ENCODE data around the gene ARHGAP15.

The ARHGAP15 gene

DNA sequence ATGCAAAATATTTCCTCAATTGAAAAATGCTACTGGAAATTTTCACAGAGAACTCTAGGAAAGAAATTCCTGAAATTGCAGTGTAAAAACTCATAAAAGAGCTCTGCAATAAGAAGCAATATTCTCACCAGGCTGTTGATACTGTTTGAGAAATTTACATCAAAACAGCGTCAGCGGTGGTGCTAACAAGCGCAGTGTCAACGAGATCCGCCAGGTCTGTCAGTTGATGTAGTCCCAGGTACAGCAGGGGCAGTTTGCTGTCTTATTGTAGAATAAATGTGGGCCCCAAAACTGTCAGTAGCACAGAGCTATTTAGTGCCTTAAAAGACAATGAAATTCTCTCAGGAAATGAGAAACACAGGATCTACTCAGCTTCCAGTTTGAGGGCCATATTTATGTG lies 611.2 kb downstream of the ARHGAP15 start:
- DNase-seq (ENCODE audit: low read depth in 2 of 3, low spot score in 1 of 3) = no peak

DNA sequence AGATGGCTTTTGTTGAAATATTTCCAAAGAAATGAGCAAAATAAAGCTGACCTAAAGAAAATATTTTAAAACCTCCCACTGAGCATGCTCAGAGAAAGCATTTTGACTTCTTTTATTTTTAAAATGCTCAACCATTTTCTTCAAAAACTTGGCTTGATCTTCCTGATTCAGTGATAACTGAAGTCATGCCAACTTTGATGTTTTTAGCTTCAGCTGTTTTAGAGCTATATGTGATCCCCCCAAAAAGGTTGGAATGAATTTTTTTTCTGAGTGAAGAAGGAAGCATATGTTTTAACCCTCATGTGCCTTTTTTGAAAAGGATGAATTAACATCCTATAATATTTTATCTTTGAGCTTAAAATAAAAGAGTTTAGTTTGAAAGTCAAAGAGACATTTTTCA lies 612.0 kb downstream of the ARHGAP15 start:
- no peak for DNase-seq (ENCODE audit: low read depth in 2 of 3, low spot score in 1 of 3)

DNA sequence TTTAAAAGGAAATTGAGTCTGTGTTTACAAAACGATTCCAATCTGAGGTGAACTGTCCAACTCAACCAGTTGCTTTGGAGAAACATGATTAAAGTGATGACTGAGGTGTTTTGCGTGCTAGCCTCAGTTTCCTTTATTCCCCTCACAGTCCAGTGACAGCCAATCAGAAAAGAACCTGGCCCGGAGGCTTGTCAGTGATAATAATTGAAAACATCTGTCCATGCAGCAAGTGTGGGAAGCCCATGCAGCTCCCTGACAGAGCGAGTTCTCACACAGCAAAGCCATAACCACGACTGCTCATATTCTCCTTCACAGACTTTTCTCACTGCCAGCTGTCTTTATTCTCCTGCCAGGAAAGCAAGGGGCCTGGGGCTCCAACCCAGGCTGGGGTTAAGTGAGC lies 613.4 kb downstream of the ARHGAP15 start:
- no peak for DNase-seq (ENCODE audit: low read depth in 2 of 3, low spot score in 1 of 3)

DNA sequence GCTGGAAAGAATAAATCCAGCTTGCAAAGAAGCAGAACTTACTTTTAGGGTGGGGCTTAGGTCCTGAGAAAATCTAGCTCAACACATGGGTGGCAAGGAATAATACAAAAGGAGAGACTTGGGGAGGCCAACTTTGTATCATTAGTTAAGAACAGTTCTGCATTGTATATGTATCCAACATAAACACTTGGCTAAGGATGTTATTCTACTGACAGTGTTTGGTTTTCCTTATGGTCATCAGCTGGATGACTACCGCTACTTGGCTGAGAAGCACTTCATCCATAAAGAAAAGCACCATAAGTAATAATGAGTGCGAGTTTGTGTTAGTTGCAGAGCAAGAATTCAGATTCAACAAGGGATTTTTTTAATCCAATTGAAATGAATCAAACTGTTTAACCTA lies 614.9 kb downstream of the ARHGAP15 start:
- DNase-seq (ENCODE audit: low read depth in 2 of 3, low spot score in 1 of 3) = no peak

DNA sequence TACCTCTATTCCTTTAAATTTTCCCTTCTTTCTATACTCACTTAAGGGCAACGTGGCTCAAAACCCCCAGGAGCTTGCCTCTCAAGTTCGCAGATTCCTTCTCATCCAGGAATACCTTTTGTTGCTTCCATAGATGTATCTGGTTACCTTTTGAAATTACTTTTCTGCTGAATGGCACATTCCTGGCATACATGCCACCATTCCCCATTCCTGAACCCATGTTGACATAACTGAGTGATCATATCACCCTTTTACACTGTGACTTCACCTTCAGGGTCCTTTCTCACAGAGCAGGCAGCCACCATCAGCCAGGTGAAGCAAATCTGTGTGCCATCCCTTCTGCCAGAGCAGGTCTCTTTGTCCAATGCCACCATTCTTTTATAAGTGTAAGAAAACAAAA lies 615.8 kb downstream of the ARHGAP15 start:
- no peak for DNase-seq (ENCODE audit: low read depth in 2 of 3, low spot score in 1 of 3)

DNA sequence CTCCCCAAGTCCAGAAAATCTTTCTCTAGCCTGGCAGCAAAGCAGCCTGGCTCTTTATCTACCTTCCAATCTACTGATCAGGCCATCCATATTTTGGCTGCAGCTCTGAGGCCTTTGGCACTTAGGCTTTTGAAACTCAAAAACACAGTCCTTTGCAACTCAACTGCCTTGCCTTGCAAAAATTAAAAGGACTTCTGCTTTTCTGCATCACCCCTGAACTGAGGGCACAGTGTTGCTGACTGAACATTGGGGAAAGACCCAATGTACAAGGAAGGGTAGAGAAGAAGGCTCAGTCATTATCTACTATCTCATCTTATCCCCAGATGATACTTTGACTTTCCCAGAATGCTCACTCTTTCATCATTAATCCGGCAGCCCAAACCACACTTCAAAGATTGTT lies 625.5 kb downstream of the ARHGAP15 start:
- no peak for DNase-seq (ENCODE audit: low read depth in 2 of 3, low spot score in 1 of 3)

DNA sequence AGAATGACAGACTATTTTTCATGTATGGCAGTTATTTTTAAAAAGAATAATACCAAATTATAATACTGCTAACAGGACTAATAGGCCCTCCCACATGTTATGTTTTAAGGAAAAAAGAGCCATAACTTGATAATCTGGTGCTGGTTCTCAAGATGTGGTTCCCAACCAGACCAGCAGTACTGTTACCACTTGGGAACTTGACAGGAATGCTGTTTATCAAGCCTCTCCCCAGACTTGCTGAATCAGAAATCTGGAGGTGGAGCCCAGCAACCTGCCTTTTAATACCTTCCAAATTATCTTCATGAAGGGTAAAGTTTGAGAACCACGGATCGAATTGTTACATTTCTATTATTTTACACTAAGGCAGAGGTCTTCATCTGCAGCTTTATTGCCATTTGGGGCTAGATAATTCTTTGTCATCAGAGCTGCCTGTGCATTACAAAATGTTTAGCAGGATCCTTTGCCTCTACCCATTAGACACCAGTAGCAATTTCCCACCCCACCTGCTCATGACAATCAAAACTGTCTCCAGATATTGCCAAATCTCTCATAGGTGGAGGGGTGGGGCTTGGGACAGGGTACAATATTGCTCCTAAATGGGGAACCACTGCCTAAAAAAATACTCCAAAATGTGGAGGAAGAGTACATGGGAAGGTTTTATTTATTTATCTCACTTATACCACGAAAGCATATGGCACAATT lies 629.6 kb downstream of the ARHGAP15 start:
- no peak for DNase-seq (ENCODE audit: low read depth in 2 of 3, low spot score in 1 of 3)

DNA sequence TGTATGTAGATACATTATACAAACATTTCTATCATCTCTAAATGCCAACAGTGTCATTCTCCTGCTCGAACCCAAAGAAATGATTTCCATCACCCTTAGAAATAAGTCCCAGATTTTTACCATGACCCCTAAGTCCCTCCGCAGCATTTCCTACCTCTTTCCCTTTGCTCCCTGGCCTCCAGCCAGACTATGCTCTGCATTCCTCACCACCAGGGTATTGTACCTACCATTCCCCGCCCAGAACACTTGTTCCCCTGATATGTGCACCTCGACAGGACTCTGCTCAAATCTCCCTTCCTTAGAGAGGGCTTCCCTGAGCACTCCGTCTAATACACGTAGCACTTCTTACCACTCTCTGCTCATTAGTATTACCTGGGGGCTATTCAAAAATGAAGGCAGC lies 630.2 kb downstream of the ARHGAP15 start:
- DNase-seq (ENCODE audit: low read depth in 2 of 3, low spot score in 1 of 3) = no peak

DNA sequence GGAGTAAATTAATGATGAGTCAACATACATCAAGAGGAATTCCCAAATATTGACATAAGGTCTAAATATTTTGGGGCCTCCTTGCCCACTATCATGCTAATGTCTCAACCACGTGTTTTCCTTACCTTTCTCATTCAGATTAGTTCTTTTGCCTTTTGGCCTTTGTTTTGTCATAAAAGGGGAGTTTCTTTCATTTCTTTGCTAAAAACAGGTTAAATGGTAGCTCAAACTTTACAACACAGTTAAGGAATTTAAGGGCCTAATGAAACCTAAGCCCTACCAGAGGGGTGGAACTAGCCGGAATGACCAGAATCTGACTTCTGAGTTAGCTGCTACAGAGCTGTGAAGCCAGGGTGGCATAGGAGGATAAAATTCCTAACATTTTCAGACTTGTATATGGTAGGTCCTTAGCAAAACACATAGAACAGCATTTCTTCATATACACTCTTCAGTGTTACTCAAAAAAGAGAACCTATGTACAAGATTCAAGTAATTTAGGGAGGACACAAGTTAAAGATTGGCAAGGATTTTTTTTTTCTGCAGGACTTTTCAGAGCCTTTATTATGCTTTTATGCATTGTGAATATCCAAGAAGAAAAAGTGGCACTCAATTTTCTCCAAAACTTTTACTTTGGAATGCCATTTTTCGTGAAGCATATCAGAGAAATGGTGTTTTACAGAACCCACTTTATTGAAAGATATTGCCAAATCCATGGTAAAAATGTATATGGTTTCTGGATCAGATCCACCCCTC lies 633.1 kb downstream of the ARHGAP15 start:
- no peak for DNase-seq (ENCODE audit: low read depth in 2 of 3, low spot score in 1 of 3)

DNA sequence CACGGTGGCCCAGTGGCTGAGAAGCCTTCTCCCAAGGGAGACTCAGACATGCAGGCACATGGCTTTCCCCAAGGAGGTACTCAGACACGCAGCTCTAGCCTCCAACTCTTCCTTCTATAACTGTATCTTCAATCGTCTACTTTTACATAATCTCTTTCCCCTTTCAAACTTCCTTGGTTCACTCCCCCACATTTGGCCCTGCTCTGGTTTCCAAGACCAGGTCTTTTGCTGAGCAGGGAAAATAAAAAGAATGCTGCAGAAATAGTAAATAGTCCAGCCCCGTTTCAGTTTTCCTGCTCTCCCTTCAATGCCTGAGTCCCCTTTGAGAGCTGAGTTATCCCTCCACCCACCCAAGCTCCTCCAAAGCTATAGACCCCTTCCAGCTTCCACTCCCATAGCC lies 635.0 kb downstream of the ARHGAP15 start:
- DNase-seq (ENCODE audit: low read depth in 2 of 3, low spot score in 1 of 3) = no peak

DNA sequence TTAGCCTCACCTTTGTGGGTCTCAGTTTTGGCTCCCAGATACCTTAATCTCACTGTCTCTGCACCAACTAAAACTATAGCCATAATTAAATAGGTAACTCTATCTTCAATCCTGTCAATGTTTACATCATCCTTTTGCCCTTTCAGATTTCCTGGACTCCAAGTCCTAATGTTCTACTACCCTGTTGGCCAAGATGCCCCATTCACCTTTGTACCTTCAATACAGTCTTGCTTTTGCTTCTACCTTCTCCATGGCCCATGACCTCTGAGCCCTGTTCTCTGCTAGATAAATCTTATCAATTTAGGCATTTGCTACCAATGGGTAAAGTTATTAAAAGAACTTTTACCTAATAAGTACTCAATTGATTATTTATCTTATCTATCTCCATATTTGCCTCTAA lies 635.5 kb downstream of the ARHGAP15 start:
- no peak for DNase-seq (ENCODE audit: low read depth in 2 of 3, low spot score in 1 of 3)

DNA sequence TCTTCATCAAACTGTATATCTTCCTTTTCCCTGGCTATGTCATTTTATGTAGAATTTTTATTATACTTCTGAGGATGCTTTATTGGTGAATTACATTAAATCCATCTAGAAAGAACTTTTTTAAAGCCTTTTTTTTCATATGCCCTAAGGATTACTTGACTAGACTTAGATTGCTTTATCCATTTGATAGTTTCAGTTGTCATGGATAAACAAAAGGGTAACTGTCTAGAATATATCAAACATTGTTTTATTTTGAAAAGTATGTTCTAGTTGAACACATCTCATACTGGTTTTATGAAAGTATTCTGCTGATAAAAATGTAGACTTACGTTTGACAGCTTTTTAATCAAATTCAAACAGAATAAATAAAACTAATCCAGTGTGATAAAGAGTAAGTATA lies 639.8 kb downstream of the ARHGAP15 start:
- DNase-seq (ENCODE audit: low read depth in 2 of 3, low spot score in 1 of 3) = no peak

DNA sequence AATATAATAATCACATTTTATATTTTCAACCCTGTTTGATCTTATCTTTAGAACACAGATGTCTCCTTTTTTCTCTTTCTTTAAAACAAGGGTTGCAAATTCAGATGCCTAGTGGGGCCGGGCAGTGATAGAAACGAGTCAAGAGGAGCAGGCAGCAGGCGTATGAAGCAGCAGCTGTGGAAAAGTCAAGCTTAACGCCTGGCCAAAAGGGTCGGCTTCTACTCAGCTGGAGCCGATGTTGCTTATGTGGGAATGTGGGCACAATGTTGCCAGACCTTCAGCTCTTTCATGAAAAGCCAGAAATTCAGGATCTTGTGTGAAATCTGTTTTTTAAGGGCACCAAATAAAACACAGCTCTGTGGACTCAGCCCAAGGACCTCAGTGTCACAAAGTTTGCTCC lies 642.7 kb downstream of the ARHGAP15 start:
- DNase-seq (ENCODE audit: low read depth in 2 of 3, low spot score in 1 of 3) = no peak

DNA sequence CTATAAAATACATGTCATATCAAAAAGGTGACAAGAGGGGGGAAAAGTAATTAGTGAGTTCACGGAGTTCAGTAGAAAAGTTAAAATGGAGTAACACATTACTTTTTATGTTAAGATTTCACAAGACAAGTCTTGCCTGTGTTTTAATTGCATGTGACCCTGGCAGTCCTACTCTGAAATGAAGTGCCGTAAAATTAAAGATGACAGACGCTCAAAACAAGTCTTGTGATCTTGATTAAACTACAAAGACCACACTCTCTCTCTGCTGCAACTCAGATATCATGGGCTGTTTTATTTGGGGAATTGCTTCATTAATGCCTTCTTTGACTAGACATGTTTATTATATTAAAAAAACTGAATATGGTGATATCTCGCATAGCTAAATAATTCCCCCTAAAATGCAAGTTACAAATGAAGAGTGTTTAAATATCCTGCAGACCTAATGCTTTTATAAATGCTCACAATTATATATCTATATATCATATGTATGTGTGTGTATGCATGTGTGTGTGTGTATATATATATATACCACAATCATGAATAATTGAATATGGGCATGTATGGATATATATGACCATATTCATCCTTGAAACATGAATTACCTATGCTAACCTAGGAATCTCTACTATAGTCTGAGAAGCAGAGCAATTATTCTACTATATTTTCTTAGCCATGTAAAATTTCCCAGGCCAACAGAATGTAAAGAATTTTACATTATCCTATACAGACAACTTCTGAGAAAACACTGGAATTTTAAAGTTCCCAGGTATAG lies 647.5 kb downstream of the ARHGAP15 start:
- no peak for DNase-seq (ENCODE audit: low read depth in 2 of 3, low spot score in 1 of 3)

DNA sequence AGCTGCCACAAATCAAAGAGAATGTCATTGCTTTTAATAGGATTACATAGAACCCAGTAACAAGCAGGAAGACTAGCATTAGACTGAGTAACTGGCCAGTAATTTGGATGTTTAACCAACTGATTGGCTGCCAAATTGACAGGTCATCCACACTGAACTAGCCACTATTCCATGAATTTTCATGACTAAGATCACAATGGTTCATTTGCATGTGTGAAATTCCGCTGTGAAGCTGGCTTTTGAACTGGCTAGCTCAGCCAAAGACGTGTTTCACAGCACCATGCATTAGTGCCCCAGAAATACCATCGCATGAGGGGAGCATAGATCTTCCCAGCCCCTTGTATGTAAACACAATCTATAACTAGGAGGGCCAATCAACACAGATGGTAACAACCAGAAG lies 649.8 kb downstream of the ARHGAP15 start:
- DNase-seq (ENCODE audit: low read depth in 2 of 3, low spot score in 1 of 3) = no peak

DNA sequence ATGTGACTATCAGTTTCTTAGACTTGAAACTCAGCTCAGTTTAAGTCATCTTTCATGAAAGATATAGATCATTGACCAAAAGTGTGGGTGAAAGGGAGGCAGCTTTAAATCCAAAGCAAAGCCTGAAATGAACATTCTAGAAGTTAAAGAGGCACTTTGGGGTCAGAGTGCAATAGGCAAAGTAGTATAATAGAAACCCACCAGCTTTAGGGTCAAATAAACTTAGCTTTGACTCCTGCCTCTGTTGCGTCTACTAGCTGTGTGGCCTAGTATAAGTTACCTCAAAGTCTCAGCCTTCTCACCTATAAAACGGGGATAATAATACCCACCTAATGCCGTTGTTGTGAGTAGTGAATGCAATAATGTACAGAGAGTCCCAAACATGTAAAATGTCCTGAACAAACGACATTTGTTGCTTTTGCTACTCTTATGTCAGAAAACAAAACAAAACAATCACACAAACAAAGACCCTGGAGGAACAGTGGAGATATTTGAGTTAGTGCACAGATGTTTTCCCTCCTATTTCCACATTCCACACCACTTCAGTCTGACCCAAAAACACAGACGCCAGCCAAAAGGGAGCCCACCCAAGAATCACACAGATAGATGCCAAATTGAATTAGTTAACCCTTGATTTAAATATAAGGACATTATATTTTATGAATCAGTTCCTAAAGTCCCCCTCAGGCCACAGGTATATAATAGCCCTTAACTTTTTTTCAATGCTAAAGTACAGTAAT lies 657.0 kb downstream of the ARHGAP15 start:
- no peak for DNase-seq (ENCODE audit: low read depth in 2 of 3, low spot score in 1 of 3)

DNA sequence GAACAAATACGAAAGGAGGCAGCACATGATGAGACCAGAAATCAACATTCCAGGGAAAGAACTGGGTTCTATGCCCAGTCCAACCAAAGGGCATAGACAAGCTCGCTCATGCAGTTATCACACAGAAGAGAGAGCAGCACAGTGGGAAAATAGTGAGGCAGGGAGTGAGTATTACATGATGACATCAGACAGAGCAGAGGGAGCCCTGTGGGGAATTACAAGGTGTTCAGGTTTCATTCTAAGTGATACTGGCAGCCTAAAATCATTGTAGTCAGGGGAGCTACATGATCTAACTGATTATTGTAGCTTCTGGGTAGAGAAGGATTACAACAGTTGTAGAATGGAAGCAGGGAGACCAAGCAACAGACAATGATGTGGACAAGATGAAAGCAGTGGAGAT lies 658.5 kb downstream of the ARHGAP15 start:
- DNase-seq (ENCODE audit: low read depth in 2 of 3, low spot score in 1 of 3) = no peak

DNA sequence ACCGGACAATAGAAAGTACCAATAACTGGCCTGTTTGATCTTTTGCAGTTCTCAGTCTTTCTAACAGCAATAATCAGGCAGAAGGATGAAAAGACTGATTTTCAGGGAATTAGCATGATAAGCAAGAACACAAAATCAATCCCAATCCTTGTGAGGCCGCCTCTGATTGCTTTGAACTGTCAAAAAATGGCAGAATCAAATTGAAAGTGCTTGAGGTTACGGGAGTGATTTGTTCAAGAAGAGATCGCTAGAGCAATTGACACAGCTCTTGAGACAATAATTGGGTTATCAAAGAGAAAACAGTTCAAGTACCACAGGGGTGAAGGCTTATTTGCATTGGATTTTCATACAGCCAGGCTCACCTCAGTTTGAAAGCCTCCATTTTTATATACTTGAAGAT lies 663.4 kb downstream of the ARHGAP15 start:
- DNase-seq (ENCODE audit: low read depth in 2 of 3, low spot score in 1 of 3) = no peak

DNA sequence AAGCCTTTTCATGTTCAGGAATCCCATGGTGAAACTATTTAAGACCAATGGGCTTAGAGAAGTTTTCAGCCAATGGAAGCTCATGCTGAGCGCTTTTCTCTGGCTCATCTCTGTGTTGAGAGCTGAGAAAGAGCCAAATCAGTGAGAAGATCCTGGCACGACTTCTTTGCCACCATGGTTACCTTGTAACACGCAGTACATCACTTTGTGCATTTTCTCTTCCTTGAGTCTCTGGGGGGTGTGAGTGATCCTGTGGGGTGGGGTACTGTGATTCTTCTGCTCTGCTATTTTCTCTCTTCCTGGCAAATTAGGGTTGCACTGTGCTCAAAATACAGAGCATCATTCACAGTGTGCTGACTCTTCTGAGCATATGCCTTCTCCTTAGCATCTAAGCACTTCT lies 664.2 kb downstream of the ARHGAP15 start:
- no peak for DNase-seq (ENCODE audit: low read depth in 2 of 3, low spot score in 1 of 3)

DNA sequence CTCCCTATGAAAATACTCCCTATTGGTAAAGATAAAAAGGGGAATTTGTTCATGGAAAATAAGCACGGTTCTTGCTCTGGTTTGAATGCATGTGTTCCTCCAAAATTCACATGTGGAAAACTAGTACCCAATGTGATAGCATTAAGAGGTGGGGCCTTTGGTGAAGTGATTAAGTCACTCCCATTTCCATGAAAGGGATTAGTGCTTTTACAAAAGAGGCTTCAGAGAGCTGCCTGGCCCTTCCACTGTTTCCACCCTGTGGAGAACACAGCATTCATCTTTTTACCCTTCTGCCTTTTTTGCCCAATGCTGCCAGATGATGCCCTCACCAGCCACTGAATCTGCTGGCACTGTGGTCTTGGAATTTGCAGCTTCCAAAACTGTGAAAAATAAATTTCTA lies 666.8 kb downstream of the ARHGAP15 start:
- no peak for DNase-seq (ENCODE audit: low read depth in 2 of 3, low spot score in 1 of 3)

DNA sequence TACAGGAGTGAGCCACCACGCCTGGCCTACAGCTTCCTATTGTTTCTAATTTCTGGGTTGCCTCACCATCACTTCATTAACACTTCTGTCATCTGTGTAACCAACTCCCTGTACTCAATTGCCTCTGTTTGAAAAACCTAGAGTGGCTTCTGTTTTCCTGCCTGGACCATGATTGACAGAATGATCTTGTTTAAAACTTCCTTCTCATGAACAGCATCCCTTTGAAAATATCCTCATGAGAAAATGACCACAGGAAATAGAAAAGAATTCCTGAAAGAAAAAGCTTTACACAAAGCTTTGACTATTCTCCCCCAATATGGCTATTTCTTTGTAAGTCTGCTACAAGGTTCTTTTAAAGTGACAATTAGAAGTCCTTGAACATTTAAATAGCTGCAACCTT lies 672.3 kb downstream of the ARHGAP15 start:
- no peak for DNase-seq (ENCODE audit: low read depth in 2 of 3, low spot score in 1 of 3)

DNA sequence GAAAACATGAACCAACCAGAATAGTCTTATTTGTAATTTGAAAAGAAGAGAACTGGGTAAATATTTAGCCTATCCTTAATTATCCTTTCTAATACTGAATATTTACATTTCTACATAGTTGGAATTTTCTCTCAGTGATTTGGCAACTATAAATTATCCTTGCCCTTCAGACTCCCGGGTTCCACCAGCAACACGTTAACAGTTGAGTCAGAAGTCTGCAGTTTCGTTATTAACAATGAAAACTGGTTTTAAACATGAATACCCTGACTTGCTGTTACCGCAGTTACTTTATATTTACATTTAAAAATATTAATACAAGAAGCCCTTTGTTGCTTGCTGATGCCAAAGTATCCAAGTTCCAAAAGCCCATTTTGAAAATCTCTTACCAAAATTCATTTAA lies 673.0 kb downstream of the ARHGAP15 start:
- DNase-seq (ENCODE audit: low read depth in 2 of 3, low spot score in 1 of 3) = no peak

Measured in stimulated activated CD4-positive, alpha-beta T cell treated with anti-CD3 and anti-CD28 coated beads, Interleukin-12 subunit alpha, Interleukin-12 subunit beta, amount 100 ng/mL, for 48 hours (primary cell).